OCI-M1 (cell line): ENCODE data around the gene SSH2.
"Not testable (repeated sequence)": the region's sequence is repeated elsewhere in the genome, so short reads cannot be mapped to it uniquely, and the experiment has no call there.

ENCODE experiments used
- DNase-seq: peaks from one replicate; lab custom pipeline; 2025; lab: John Stamatoyannopoulos, UW

SSH2 gene

GRCh38 chr17:29744121-29744520 lies 185.9 kb downstream of the SSH2 start:
- DNase-seq, result no peak

GRCh38 chr17:29742210-29742513 lies 187.9 kb downstream of the SSH2 start:
- no peak for DNase-seq

- no peak for DNase-seq
These were observed 190.0 kb downstream of the SSH2 start for GRCh38 chr17:29740017-29740416.

GRCh38 chr17:29734640-29735039 lies 195.4 kb downstream of the SSH2 start:
- no peak for DNase-seq

- no peak for DNase-seq
These were observed 196.9 kb downstream of the SSH2 start for GRCh38 chr17:29733166-29733565.

GRCh38 chr17:29732613-29733012 lies 197.4 kb downstream of the SSH2 start:
- no peak for DNase-seq

GRCh38 chr17:29732209-29732608 lies 197.8 kb downstream of the SSH2 start:
- DNase-seq, result no peak

GRCh38 chr17:29731589-29731929 lies 198.5 kb downstream of the SSH2 start:
- DNase-seq, result no peak

GRCh38 chr17:29728490-29728889 lies 201.5 kb downstream of the SSH2 start:
- DNase-seq, result no peak

GRCh38 chr17:29726715-29727252 lies 203.2 kb downstream of the SSH2 start:
- DNase-seq, result peak; percentile 96

- not testable (repeated sequence) for DNase-seq
These were observed 204.6 kb downstream of the SSH2 start for GRCh38 chr17:29725408-29725807.

- DNase-seq, result peak; percentile 97
These were observed 206.6 kb downstream of the SSH2 start for GRCh38 chr17:29723278-29724047.

- DNase-seq, result peak; percentile 98
These were observed 207.4 kb downstream of the SSH2 start for GRCh38 chr17:29722411-29723198.

- peak; percentile 73 for DNase-seq
These were observed 209.5 kb downstream of the SSH2 start for GRCh38 chr17:29720551-29720950.

GRCh38 chr17:29719469-29719868 lies 210.6 kb downstream of the SSH2 start:
- DNase-seq, result no peak

- DNase-seq, result no peak
These were observed 211.5 kb downstream of the SSH2 start for GRCh38 chr17:29718446-29719039.

- no peak for DNase-seq
These were observed 212.2 kb downstream of the SSH2 start for GRCh38 chr17:29717817-29718216.

- no peak for DNase-seq
These were observed 213.5 kb downstream of the SSH2 start for GRCh38 chr17:29716566-29716965.

GRCh38 chr17:29715680-29716079 lies 214.3 kb downstream of the SSH2 start:
- DNase-seq, result no peak

- no peak for DNase-seq
These were observed 215.9 kb downstream of the SSH2 start for GRCh38 chr17:29714146-29714545.

- no peak for DNase-seq
These were observed 216.4 kb downstream of the SSH2 start for GRCh38 chr17:29713626-29714025.

- no peak for DNase-seq
These were observed 218.2 kb downstream of the SSH2 start for GRCh38 chr17:29711588-29712385.
